Measurements from ENCODE around the gene LHPP.

LHPP gene

GRCh38 chr10:124500757-124501156, 39.1 kb downstream of the LHPP start:
- DNase-seq: no peak

- no peak for DNase-seq
Observed at GRCh38 chr10:124504711-124505110, 43.1 kb downstream of the LHPP start.

- DNase-seq: no peak
Observed at GRCh38 chr10:124505279-124505678, 43.7 kb downstream of the LHPP start.

GRCh38 chr10:124508070-124508667, 46.5 kb downstream of the LHPP start:
- DNase-seq: no peak

GRCh38 chr10:124508907-124509454, 47.4 kb downstream of the LHPP start:
- DNase-seq: no peak

- DNase-seq: no peak
Observed at GRCh38 chr10:124509880-124510632, 48.4 kb downstream of the LHPP start.

- DNase-seq: no peak
Observed at GRCh38 chr10:124510759-124511158, 49.1 kb downstream of the LHPP start.

GRCh38 chr10:124511205-124512039, 49.8 kb downstream of the LHPP start:
- no peak for DNase-seq

- DNase-seq: no peak
Observed at GRCh38 chr10:124512040-124512428, 50.4 kb downstream of the LHPP start.

GRCh38 chr10:124512600-124512999, 51.0 kb downstream of the LHPP start:
- DNase-seq: no peak

- no peak for DNase-seq
Observed at GRCh38 chr10:124515244-124515970, 53.8 kb downstream of the LHPP start.

- DNase-seq: no peak
Observed at GRCh38 chr10:124516181-124516580, 54.6 kb downstream of the LHPP start.

- no peak for DNase-seq
Observed at GRCh38 chr10:124516746-124517397, 55.2 kb downstream of the LHPP start.

GRCh38 chr10:124517461-124517860, 55.8 kb downstream of the LHPP start:
- no peak for DNase-seq

- DNase-seq: no peak
Observed at GRCh38 chr10:124517931-124518330, 56.3 kb downstream of the LHPP start.

GRCh38 chr10:124518366-124518765, 56.7 kb downstream of the LHPP start:
- DNase-seq: no peak

GRCh38 chr10:124520558-124521428, 59.2 kb downstream of the LHPP start:
- DNase-seq: no peak

- no peak for DNase-seq
Observed at GRCh38 chr10:124521429-124521871, 59.8 kb downstream of the LHPP start.

GRCh38 chr10:124522131-124522932, 60.7 kb downstream of the LHPP start:
- DNase-seq: no peak

Measured in NCI-H2081 (cell line).